Liver (tissue), 9 donors: ENCODE results near the gene GMEB2. TPM values are rescaled to one million over a fixed set of nuclear protein-coding genes. Genes with fewer than 3 reads are reported as not detected.

Experiments used
- DNase-seq: peaks from one replicate; pipeline ENCODE4 v3.0.0-alpha.2; 2017; ENCODE audit warnings: low spot score
- H3K27ac ChIP-seq, 2 donors: one replicate each; pipeline ENCODE4 v1.7.0; 2013; ENCODE audit warnings: inconsistent platforms in 2 of 2, low read length in 2 of 2, control low read depth in 1 of 2, low read depth in 1 of 2, mild to moderate bottlenecking in 1 of 2
- H3K27me3 ChIP-seq, 4 donors: one replicate each; pipeline versions ENCODE4 v1.6.1 to v1.7.0; 2013; ENCODE audit warnings: low read length in 3 of 4, inconsistent platforms in 1 of 4, mild to moderate bottlenecking in 1 of 4, moderate library complexity in 1 of 4; ENCODE audit not compliant: control insufficient read depth in 4 of 4, insufficient read depth in 4 of 4
- H3K36me3 ChIP-seq, 4 donors: one replicate each; pipeline versions ENCODE4 v1.6.1 to v1.7.0; 2013; ENCODE audit warnings: low read length in 3 of 4, mild to moderate bottlenecking in 3 of 4, low read depth in 1 of 4, moderate library complexity in 1 of 4; ENCODE audit not compliant: control insufficient read depth in 4 of 4, insufficient read depth in 3 of 4
- H3K4me1 ChIP-seq, 4 donors: one replicate each; pipeline versions ENCODE4 v1.6.1 to v1.7.0; 2013; ENCODE audit warnings: low read length in 3 of 4, mild to moderate bottlenecking in 3 of 4, moderate library complexity in 1 of 4; ENCODE audit not compliant: control insufficient read depth in 4 of 4, insufficient read depth in 4 of 4
- H3K4me3 ChIP-seq, 3 donors: one replicate each; pipeline versions ENCODE4 v1.6.1 to v1.7.0; 2013; ENCODE audit warnings: low read length in 3 of 3, control low read depth in 1 of 3, low read depth in 1 of 3, mild to moderate bottlenecking in 1 of 3
- H3K9ac ChIP-seq, 2 donors: one replicate each; pipeline ENCODE4 v1.7.0; 2013; ENCODE audit warnings: low read length in 2 of 2, mild to moderate bottlenecking in 2 of 2, moderate library complexity in 2 of 2, control low read depth in 1 of 2, low read depth in 1 of 2
- H3K9me3 ChIP-seq, 4 donors: one replicate each; pipeline versions ENCODE4 v1.6.1 to v1.7.0; 2013; ENCODE audit warnings: low read length in 3 of 4; ENCODE audit not compliant: control insufficient read depth in 4 of 4
- EGR1 ChIP-seq, 2 donors: IDR thresholded peaks; 2 replicates each; pipeline ENCODE4 v1.6.1; 2016 to 2018; ENCODE audit warnings: antibody characterized with exemption in 2 of 2, low read depth in 2 of 2
- FOXA1 ChIP-seq: IDR thresholded peaks from 2 replicates; pipeline ENCODE4 v1.6.1; 2016; ENCODE audit warnings: antibody characterized with exemption
- FOXA2 ChIP-seq: IDR thresholded peaks from 2 replicates; pipeline ENCODE4 v1.6.1; 2016; ENCODE audit warnings: antibody characterized with exemption
- GABPA ChIP-seq, 2 donors: IDR thresholded peaks in 1 of 2; conservative IDR thresholded peaks in 1 of 2; 2 replicates each; pipeline ENCODE4 v1.6.1; 2016; ENCODE audit warnings: antibody characterized with exemption in 2 of 2, mild to moderate bottlenecking in 1 of 2, moderate library complexity in 1 of 2
- HNF4A ChIP-seq, 2 donors: conservative IDR thresholded peaks; 2 replicates each; pipeline ENCODE4 v1.6.1; 2016; ENCODE audit warnings: antibody characterized with exemption in 2 of 2, mild to moderate bottlenecking in 2 of 2
- HNF4G ChIP-seq: IDR thresholded peaks from 2 replicates; pipeline ENCODE4 v1.6.1; 2016; ENCODE audit warnings: antibody characterized with exemption
- JUND ChIP-seq, 2 donors: IDR thresholded peaks; 2 replicates each; pipeline ENCODE4 v1.6.1; 2016; ENCODE audit warnings: antibody characterized with exemption in 2 of 2
- RAD21 ChIP-seq, 2 donors: IDR thresholded peaks; 2 replicates each; pipeline ENCODE4 v1.6.1; 2016; ENCODE audit warnings: antibody characterized with exemption in 2 of 2, mild to moderate bottlenecking in 2 of 2
- RXRA ChIP-seq, 2 donors: IDR thresholded peaks; 2 replicates each; pipeline ENCODE4 v1.6.1; 2017 to 2018; ENCODE audit warnings: antibody characterized with exemption in 2 of 2, mild to moderate bottlenecking in 1 of 2
- SP1 ChIP-seq: IDR thresholded peaks from 2 replicates; pipeline ENCODE4 v1.6.1; 2018; ENCODE audit warnings: antibody characterized with exemption, mild to moderate bottlenecking
- TAF1 ChIP-seq: conservative IDR thresholded peaks from 2 replicates; pipeline ENCODE4 v1.6.1; 2016; ENCODE audit warnings: antibody characterized with exemption, mild to moderate bottlenecking
- YY1 ChIP-seq: IDR thresholded peaks from 2 replicates; pipeline ENCODE4 v1.6.1; 2016; ENCODE audit warnings: antibody characterized with exemption, mild to moderate bottlenecking
- WGBS: extraction: QIAGEN DNeasy Blood & Tissue Kit; methylation state at CpG from one replicate; pipeline ENCODE4 v1.1.7; 2013; 5-methylcytosine and 5-hydroxymethylcytosine counted together
- polyA plus RNA-seq, 2 donors: library from polyadenylated mRNA; stranded (reverse) in 1 of 2; unstranded in 1 of 2; fragments of 200-250 nt in 1 of 2; fragments of >200 nt in 1 of 2; fragmentation: Nextera tagmentation in 1 of 2; extraction: Ambion mirVana in 1 of 2; gene quantifications; one replicate each; pipeline versions ENCODE4 v1.2.1 to v1.2.3, GENCODE V29; 2013 to 2015
- total RNA-seq, 2 donors: library from RNA; depleted of rRNA; stranded (reverse); fragments of >200 nt; gene quantifications; one replicate each; pipeline ENCODE4 v1.2.3, GENCODE V29; 2014
- TF ChIP-seq, protein P1 (sequence below): IDR thresholded peaks from 2 replicates; pipeline ENCODE4 v1.6.1; 2016; ENCODE audit warnings: antibody characterized with exemption
- TF ChIP-seq, protein P2 (sequence below): IDR thresholded peaks from 2 replicates; pipeline ENCODE4 v1.6.1; 2016; ENCODE audit warnings: antibody characterized with exemption, mild to moderate bottlenecking
- TF ChIP-seq, protein P3 (sequence below): IDR thresholded peaks from 2 replicates; pipeline ENCODE4 v1.6.1; 2016; ENCODE audit warnings: antibody characterized with exemption
- donor health status: healthy.
- donor health status: healthy.
- donor health status: healthy.
- donor health status: healthy.
- donor health status: healthy.

The GMEB2 gene
- total and polyA plus RNA-seq, 4 donors: 1.3 to 8.6 (median 5.3) TPM

DNA sequence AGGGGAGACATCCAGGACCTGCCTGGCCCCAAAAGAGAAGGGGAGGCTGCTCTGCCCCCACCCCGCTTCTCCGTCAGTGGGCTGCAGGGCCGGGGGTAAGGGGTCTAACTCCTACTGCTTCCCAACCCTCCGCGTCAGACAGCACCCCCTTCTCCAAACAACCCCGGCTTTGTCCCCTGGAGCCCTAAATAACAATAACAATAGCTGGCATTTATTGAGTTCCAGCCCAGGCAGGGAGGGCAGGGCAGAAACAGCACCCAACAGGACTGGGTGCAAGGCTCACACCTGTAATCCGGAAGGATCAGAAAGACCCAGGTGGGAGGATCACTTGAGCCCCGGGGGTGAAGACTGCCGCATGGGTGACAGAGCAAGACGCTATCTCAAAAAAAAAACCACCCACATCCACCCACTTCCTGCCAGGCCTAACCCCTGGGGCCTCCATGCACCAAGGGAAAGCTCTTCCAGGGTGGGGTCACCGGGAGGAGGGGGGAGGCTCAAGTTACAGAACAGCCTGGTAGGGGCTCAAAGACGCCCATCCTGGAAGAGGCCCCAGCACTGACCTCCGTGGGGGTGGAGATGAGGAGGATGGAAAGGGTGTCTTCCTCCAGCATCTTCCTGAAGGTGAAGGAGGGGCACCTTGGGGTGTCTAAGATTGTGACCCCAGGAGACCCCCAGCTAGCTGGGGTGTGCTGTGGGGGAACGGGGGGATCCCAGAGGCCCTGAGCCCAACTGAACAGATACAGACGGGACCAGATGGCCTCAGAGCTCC, 74.2 kb downstream of the GMEB2 start:
- peaks cover 0 to 1% (median 0%) of the 10 kb centered on the region in 4 donors for H3K9me3 ChIP-seq
- no peak overlapping the region for H3K4me3 ChIP-seq
- no peak overlapping the region for H3K27ac ChIP-seq
- 52% methylated on average over 15 of the region's 15 CpGs for WGBS
- H3K4me1 ChIP-seq: peaks cover 0 to 2% (median 0%) of the 10 kb centered on the region in 4 donors
- TF ChIP-seq, protein P1, sequence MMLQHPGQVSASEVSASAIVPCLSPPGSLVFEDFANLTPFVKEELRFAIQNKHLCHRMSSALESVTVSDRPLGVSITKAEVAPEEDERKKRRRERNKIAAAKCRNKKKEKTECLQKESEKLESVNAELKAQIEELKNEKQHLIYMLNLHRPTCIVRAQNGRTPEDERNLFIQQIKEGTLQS: no peak
- no peak for TF ChIP-seq JUND (IDR thresholded peaks at IDR 0.05)
- no peak for TF ChIP-seq FOXA1
- no peak for TF ChIP-seq GABPA (IDR thresholded peaks at IDR 0.05 in 1 of 2, conservative IDR thresholded peaks at IDR 0.05 in 1 of 2)
- TF ChIP-seq, protein P2, sequence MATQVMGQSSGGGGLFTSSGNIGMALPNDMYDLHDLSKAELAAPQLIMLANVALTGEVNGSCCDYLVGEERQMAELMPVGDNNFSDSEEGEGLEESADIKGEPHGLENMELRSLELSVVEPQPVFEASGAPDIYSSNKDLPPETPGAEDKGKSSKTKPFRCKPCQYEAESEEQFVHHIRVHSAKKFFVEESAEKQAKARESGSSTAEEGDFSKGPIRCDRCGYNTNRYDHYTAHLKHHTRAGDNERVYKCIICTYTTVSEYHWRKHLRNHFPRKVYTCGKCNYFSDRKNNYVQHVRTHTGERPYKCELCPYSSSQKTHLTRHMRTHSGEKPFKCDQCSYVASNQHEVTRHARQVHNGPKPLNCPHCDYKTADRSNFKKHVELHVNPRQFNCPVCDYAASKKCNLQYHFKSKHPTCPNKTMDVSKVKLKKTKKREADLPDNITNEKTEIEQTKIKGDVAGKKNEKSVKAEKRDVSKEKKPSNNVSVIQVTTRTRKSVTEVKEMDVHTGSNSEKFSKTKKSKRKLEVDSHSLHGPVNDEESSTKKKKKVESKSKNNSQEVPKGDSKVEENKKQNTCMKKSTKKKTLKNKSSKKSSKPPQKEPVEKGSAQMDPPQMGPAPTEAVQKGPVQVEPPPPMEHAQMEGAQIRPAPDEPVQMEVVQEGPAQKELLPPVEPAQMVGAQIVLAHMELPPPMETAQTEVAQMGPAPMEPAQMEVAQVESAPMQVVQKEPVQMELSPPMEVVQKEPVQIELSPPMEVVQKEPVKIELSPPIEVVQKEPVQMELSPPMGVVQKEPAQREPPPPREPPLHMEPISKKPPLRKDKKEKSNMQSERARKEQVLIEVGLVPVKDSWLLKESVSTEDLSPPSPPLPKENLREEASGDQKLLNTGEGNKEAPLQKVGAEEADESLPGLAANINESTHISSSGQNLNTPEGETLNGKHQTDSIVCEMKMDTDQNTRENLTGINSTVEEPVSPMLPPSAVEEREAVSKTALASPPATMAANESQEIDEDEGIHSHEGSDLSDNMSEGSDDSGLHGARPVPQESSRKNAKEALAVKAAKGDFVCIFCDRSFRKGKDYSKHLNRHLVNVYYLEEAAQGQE: no peak
- TF ChIP-seq EGR1 (IDR thresholded peaks at IDR 0.05; ENCODE audit: low read depth in 2 of 2): no peak
- TF ChIP-seq RXRA (IDR thresholded peaks at IDR 0.05): no peak
- no peak for TF ChIP-seq TAF1
- no peak for TF ChIP-seq RAD21 (IDR thresholded peaks at IDR 0.05)
- TF ChIP-seq HNF4G: no peak
- no peak for TF ChIP-seq YY1
- TF ChIP-seq FOXA2: no peak
- TF ChIP-seq SP1: no peak
- DNase-seq: no peak
- peaks cover 0 to 2% (median 0%) of the 10 kb centered on the region in 4 donors for H3K27me3 ChIP-seq
- no peaks in the 10 kb centered on the region for H3K36me3 ChIP-seq
- H3K9ac ChIP-seq: no peak overlapping the region

DNA sequence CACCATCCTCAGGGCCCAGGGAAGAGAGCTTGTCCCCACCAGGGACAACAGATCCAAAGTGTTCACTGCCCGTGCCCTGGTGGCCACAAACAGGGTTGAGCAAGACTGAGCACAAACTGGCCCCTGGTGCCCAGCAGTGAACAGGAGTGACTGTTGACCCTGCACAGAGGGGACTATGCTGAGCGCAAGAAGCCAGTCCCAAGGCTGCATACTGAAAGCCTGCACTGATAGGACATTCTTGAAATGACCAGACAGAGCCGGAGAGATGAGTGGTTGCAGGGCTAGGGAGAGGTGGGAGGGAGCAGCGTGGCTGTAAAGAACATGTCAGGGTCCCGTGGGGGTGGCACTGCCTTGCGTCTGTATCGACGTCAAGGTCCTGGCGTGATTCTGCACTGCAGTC, 75.8 kb downstream of the GMEB2 start:
- no peaks in the 10 kb centered on the region for H3K36me3 ChIP-seq
- no peak overlapping the region for H3K4me3 ChIP-seq
- no peak overlapping the region for H3K27ac ChIP-seq
- H3K9me3 ChIP-seq: peaks cover 0 to 1% (median 0%) of the 10 kb centered on the region in 4 donors
- TF ChIP-seq, protein P2: no peak
- TF ChIP-seq FOXA2: no peak
- TF ChIP-seq TAF1: no peak
- TF ChIP-seq HNF4G: no peak
- no peak for TF ChIP-seq HNF4A (conservative IDR thresholded peaks at IDR 0.05)
- TF ChIP-seq, protein P3, sequence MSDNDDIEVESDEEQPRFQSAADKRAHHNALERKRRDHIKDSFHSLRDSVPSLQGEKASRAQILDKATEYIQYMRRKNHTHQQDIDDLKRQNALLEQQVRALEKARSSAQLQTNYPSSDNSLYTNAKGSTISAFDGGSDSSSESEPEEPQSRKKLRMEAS: no peak
- TF ChIP-seq, protein P1: no peak
- TF ChIP-seq RAD21 (IDR thresholded peaks at IDR 0.05): no peak
- TF ChIP-seq EGR1 (IDR thresholded peaks at IDR 0.05; ENCODE audit: low read depth in 2 of 2): no peak
- H3K9ac ChIP-seq: no peak overlapping the region
- H3K4me1 ChIP-seq: peaks cover 0 to 2% (median 0%) of the 10 kb centered on the region in 4 donors
- WGBS: 52% methylated on average over 9 of the region's 9 CpGs
- DNase-seq: no peak
- H3K27me3 ChIP-seq: peaks cover 0 to 2% (median 0%) of the 10 kb centered on the region in 4 donors
